Measurements from ENCODE around the gene FAM162A.

DNA sequence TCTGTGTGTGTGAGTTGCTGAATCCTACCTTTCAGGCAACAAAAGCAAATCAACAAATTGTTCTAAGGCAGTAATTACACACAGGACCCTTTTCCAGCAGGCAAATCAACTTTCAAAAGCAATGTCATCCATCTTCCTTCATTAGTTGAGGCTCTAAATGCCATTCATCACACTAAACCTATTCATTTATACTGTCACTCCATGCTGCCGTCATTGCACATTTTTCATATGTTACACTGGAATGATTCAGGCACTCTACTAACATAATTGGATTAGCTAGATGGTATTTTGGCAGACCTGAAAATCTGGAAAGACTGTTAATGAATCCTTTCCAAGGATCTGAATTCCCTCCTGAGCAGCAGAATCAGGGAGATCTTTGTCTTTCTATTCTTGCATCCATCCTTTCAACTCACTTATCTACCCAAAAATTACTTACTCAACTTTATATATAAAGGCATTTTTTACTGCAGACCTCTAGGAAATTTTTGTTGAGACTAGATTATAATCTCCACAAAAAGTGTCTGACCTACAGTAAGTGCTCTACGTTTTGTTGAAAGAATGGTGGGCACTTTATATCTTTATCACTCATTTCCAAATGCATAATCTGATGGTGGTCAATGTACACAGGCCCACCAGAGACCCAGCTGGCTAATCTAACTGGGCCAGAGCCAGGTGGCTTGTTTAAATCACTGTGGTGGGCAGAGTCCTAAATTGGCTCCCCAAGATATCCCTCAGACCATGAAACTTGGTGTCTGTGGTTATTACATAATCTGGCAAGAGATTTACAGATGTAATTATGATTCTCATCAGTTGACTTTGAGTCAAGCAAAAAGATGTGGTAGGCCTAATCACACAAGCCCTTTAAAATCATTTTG lies 25.9 kb upstream of the FAM162A start:
- TF ChIP-seq, protein P1, sequence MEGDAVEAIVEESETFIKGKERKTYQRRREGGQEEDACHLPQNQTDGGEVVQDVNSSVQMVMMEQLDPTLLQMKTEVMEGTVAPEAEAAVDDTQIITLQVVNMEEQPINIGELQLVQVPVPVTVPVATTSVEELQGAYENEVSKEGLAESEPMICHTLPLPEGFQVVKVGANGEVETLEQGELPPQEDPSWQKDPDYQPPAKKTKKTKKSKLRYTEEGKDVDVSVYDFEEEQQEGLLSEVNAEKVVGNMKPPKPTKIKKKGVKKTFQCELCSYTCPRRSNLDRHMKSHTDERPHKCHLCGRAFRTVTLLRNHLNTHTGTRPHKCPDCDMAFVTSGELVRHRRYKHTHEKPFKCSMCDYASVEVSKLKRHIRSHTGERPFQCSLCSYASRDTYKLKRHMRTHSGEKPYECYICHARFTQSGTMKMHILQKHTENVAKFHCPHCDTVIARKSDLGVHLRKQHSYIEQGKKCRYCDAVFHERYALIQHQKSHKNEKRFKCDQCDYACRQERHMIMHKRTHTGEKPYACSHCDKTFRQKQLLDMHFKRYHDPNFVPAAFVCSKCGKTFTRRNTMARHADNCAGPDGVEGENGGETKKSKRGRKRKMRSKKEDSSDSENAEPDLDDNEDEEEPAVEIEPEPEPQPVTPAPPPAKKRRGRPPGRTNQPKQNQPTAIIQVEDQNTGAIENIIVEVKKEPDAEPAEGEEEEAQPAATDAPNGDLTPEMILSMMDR (IDR thresholded peaks at IDR 0.05) = no peak
- TF ChIP-seq POLR2AphosphoS5 (IDR thresholded peaks at IDR 0.05) (no peak), POLR2A (IDR thresholded peaks at IDR 0.05) (no peak), EP300 (IDR thresholded peaks at IDR 0.05) (no peak)
